ENCODE measurements around the gene NTSR1.

DNA sequence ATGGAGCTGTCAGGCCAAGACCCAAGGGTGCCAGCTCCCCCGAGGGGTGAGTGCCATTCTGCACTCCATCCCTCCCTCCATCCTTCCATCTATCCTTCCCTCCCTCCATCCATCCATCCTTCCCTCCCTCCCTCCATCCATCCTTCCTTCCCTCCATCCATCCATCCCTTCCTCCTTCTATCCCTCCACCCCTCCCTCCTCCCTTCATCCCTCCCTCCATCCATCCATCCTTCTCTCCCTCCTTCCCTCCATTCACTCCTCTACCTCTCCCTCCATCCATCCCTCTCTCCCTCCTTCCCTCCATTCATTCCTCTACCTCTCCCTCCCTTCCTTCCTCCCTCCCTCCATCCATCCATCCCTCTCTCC lies 46.3 kb downstream of the NTSR1 start:
- no peak for TF ChIP-seq YY1 (IDR thresholded peaks at IDR 0.05; ENCODE audit: insufficient read depth, insufficient read length)
- no peak for TF ChIP-seq SUZ12 (IDR thresholded peaks at IDR 0.05; ENCODE audit: extremely low read depth, insufficient read depth, insufficient read length)

All from NT2/D1 (cell line).